ENCODE measurements around the gene NCMAP. TPM values are rescaled to one million over a fixed set of nuclear protein-coding genes. Genes with fewer than 3 reads are reported as not detected.

Gene NCMAP
- polyA plus RNA-seq, 1 experiment, result not detected

DNA sequence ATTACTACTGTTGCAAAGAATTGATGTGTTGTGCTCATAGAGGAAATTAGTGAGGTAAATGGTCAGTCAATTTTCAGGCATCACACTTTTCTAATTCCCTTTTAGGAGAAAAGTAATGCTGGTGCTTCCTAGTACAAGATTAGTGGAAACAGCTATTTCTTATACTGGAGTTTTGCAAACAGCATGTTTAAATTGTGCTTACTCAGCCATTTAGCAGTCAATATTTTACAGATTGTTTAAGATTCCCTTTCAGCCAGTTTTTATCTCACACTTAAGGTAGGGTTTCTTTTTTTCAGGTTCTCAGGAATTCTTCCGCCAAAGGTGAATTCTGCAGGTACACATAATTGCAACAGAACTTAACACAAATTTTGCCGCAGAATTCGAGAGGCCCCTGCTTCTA, 98.1 kb downstream of the NCMAP start:
- TF ChIP-seq, protein P1, sequence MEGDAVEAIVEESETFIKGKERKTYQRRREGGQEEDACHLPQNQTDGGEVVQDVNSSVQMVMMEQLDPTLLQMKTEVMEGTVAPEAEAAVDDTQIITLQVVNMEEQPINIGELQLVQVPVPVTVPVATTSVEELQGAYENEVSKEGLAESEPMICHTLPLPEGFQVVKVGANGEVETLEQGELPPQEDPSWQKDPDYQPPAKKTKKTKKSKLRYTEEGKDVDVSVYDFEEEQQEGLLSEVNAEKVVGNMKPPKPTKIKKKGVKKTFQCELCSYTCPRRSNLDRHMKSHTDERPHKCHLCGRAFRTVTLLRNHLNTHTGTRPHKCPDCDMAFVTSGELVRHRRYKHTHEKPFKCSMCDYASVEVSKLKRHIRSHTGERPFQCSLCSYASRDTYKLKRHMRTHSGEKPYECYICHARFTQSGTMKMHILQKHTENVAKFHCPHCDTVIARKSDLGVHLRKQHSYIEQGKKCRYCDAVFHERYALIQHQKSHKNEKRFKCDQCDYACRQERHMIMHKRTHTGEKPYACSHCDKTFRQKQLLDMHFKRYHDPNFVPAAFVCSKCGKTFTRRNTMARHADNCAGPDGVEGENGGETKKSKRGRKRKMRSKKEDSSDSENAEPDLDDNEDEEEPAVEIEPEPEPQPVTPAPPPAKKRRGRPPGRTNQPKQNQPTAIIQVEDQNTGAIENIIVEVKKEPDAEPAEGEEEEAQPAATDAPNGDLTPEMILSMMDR (IDR thresholded peaks at IDR 0.05; ENCODE audit: insufficient read depth, low read depth, low read length), result no peak
- ChIA-PET CTCF (interaction anchor here (0.9 to 1.2 kb wide), 2 partner anchors 8 to 10 kb away, joined by 3 read pairs; no protein-coding TSS in a partner anchor), POLR2A (no interaction called here)
- no peak for DNase-seq (ENCODE audit: low read depth)
- H3K36me3 ChIP-seq (ENCODE audit: control insufficient read depth, insufficient read depth, low read length), result peaks cover 19% of the 10 kb centered on the region
- no peak overlapping the region for H3K4me3 ChIP-seq (ENCODE audit: low read depth, low read length)
- H3K27me3 ChIP-seq (ENCODE audit: control insufficient read depth, insufficient read depth, low read length), result no peaks in the 10 kb centered on the region

DNA sequence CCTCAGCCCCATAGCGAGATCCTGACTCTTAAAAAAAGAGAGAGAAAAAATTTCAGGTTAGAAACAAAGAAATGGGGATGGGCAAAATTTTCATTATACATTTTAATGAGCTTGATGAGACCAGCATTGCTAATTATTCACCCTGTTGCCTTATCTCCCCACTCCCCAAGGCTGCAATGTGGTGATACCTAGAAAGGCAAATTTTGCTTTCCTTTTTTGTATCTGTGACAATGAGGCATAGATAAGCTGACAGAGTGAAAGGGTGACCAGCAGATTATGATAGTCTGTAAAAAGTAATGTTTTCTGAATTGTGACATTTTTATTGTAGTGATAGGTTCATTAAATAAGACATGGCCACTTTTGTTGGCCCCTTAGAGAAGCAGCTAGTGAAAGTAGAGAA, 100.2 kb downstream of the NCMAP start:
- Histone ChIP-seq H3K36me3 (ENCODE audit: control insufficient read depth, insufficient read depth, low read length) (peaks cover 15% of the 10 kb centered on the region), H3K27me3 (ENCODE audit: control insufficient read depth, insufficient read depth, low read length) (no peaks in the 10 kb centered on the region), H3K4me3 (ENCODE audit: low read depth, low read length) (no peak overlapping the region)
- no peak for DNase-seq (ENCODE audit: low read depth)
- ChIA-PET CTCF (interaction anchor here (0.6 to 1.3 kb wide), 2 partner anchors 15 to 110 kb away, joined by 3 to 4 read pairs; no protein-coding TSS in a partner anchor), POLR2A (no interaction called here)
- TF ChIP-seq, protein P1 (IDR thresholded peaks at IDR 0.05; ENCODE audit: insufficient read depth, low read depth, low read length), result no peak

DNA sequence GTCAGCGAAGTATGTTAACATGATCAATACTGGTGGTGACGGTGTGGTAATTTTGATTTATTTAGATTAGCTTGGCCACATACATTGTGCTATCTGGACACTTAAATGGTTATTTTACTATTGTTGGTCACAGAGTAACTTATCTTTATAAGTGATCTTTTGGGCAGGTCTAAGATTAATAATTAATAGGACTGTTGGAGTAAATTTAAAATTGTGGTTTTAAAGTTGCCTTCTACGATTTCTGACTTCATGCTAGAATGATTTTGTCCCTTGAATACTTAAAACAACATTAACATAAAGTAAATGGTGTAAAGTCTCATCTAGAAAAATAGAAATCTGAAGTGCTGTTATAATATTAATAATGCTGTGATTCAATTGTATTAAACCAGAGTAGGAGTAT, 101.9 kb downstream of the NCMAP start:
- CTCF ChIA-PET, result interaction anchor here (1.3 kb wide), 1 partner anchor 173 kb away, joined by 3 read pairs; no protein-coding TSS in a partner anchor
- TF ChIP-seq, protein P1 (IDR thresholded peaks at IDR 0.05; ENCODE audit: insufficient read depth, low read depth, low read length), result no peak
- POLR2A ChIA-PET, result no interaction called here
- DNase-seq (ENCODE audit: low read depth), result no peak
- H3K27me3 ChIP-seq (ENCODE audit: control insufficient read depth, insufficient read depth, low read length), result no peaks in the 10 kb centered on the region
- peaks cover 18% of the 10 kb centered on the region for H3K36me3 ChIP-seq (ENCODE audit: control insufficient read depth, insufficient read depth, low read length)
- no peak overlapping the region for H3K4me3 ChIP-seq (ENCODE audit: low read depth, low read length)

Small RNA genes lying within 50 kb of the gene (small RNA-seq; reads per million reads assigned to genes)
- not detected for gene RF00019 (ENCODE audit: insufficient read length, low read depth, low replicate concordance)

Other genes starting within 250 kb of the NCMAP start
- gene GRHL3, start 236.7 kb upstream of the NCMAP start, polyA plus RNA-seq (2011; rRNA removed), result not detected in 2 replicates
- 10.3 and 10.6 TPM in 2 replicates for gene STPG1, start 142.3 kb upstream of the NCMAP start, polyA plus RNA-seq (2011; rRNA removed)
- gene NIPAL3, start 140.3 kb upstream of the NCMAP start, polyA plus RNA-seq (2011; rRNA removed), result 59.4 and 74.5 TPM in 2 replicates
- gene RCAN3, start 53.3 kb upstream of the NCMAP start, polyA plus RNA-seq (2011; rRNA removed), result 6.3 and 7.6 TPM in 2 replicates
- 47.5 and 50.4 TPM in 2 replicates for gene SRRM1, start 87.2 kb downstream of the NCMAP start, polyA plus RNA-seq (2011; rRNA removed)
- 275 and 547 TPM in 2 replicates for gene CLIC4, start 189.4 kb downstream of the NCMAP start, polyA plus RNA-seq (2011; rRNA removed)

Data from BJ (cell line).